SH-SY5Y (cell line): ENCODE measurements around the gene CCDC60.

Source experiments
- GATA2 ChIP-seq: IDR thresholded peaks from 2 replicates; pipeline ENCODE4 v1.6.1; 2011; ENCODE audit warnings: mild to moderate bottlenecking, low read depth, low read length
- GATA3 ChIP-seq: IDR thresholded peaks from 2 replicates; pipeline ENCODE4 v1.6.1; 2011; ENCODE audit warnings: low read depth, mild to moderate bottlenecking, low read length, moderate library complexity

DNA sequence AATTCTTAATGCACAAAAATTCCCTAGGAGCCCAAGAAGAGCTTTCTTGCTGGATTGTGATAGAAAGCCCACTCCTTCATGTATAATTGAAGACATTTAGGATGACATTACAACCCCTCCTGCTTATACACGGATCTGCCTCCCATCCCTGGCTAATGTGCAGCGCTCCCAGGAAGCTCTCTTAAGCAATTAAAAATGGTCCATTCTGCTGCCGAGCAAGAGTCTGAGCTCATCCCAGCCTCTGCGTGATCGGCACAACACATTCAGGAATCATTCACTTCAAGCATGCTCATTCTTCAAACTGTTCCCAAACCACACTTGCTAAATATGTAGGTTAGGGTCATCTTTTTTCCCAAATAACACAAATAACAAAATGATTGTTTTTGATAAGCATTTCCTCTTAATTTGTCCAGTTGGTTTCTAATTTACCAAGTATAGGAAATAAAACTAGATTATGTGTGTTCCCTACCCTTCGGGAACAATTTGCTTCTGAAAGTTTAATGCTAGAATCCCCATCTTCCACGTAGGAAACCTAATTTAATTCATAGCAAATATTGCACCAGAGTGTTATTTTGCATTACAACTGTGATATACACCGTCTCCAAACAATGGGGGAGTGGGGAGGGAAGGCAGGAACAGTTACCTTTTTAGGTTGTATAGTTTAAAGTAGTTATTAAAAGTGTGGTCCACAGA lies 241.7 kb downstream of the CCDC60 start:
- TF ChIP-seq GATA3 (no peak), GATA2 (no peak)
